ENCODE results near the gene CPVL. TPM values are rescaled to one million over a fixed set of nuclear protein-coding genes. Genes with fewer than 3 reads are reported as not detected.

Gene CPVL
- total RNA-seq, 4 donors from 2014 or later = 8.1 to 17.1 (median 10.1) TPM

GRCh38 chr7:29179115-29179514, 32.8 kb upstream of the CPVL start:
- Histone ChIP-seq H3K4me1 (no peaks in the 10 kb centered on the region), H3K4me3 (no peak overlapping the region), H3K27me3 (no peaks in the 10 kb centered on the region), H3K36me3 (no peaks in the 10 kb centered on the region), H3K9me3 (no peaks in the 10 kb centered on the region), H3K27ac (no peak overlapping the region)
- DNase-seq (ENCODE audit: low spot score in 2 of 2) = no peak
- 13% methylated on average over 1 of the region's 1 CpG for WGBS
- no peak for TF ChIP-seq EP300 (IDR thresholded peaks at IDR 0.05)
- no peak for TF ChIP-seq POLR2AphosphoS5 (IDR thresholded peaks at IDR 0.05)
- no peak for TF ChIP-seq POLR2A (IDR thresholded peaks at IDR 0.05)
- no peak for TF ChIP-seq CTCF (IDR thresholded peaks at IDR 0.05)

GRCh38 chr7:29177963-29178600, 31.7 kb upstream of the CPVL start:
- Histone ChIP-seq H3K27ac (no peak overlapping the region), H3K4me3 (no peak overlapping the region), H3K9me3 (no peaks in the 10 kb centered on the region), H3K4me1 (no peaks in the 10 kb centered on the region), H3K36me3 (no peaks in the 10 kb centered on the region), H3K27me3 (no peaks in the 10 kb centered on the region)
- peak in 1 of 2 donors; percentile 64 for DNase-seq (ENCODE audit: low spot score in 2 of 2)
- TF ChIP-seq POLR2AphosphoS5 (IDR thresholded peaks at IDR 0.05) (no peak), CTCF (IDR thresholded peaks at IDR 0.05) (no peak), POLR2A (IDR thresholded peaks at IDR 0.05) (no peak), EP300 (IDR thresholded peaks at IDR 0.05) (no peak)
- WGBS = 37% methylated on average over 9 of the region's 9 CpGs

- H3K36me3 ChIP-seq = no peaks in the 10 kb centered on the region
- WGBS = 53% methylated on average over 3 of the region's 3 CpGs
- no peak for DNase-seq (ENCODE audit: low spot score in 2 of 2)
Observed at GRCh38 chr7:29173458-29173857, 27.1 kb upstream of the CPVL start.

GRCh38 chr7:29170781-29171180, 24.4 kb upstream of the CPVL start:
- Histone ChIP-seq H3K9me3 (no peaks in the 10 kb centered on the region), H3K27me3 (no peaks in the 10 kb centered on the region), H3K36me3 (no peaks in the 10 kb centered on the region), H3K4me3 (no peak overlapping the region), H3K4me1 (no peaks in the 10 kb centered on the region), H3K27ac (no peak overlapping the region)
- DNase-seq (ENCODE audit: low spot score in 2 of 2) = no peak
- WGBS = 86% methylated on average over 7 of the region's 7 CpGs
- TF ChIP-seq CTCF (IDR thresholded peaks at IDR 0.05) = no peak
- TF ChIP-seq EP300 (IDR thresholded peaks at IDR 0.05) = no peak
- TF ChIP-seq POLR2AphosphoS5 (IDR thresholded peaks at IDR 0.05) = no peak
- TF ChIP-seq POLR2A (IDR thresholded peaks at IDR 0.05) = no peak

More at GRCh38 chr7:29173458-29173857, 27.1 kb upstream of the CPVL start:
- Histone ChIP-seq H3K4me1 (no peaks in the 10 kb centered on the region), H3K27me3 (no peaks in the 10 kb centered on the region), H3K4me3 (no peak overlapping the region), H3K27ac (no peak overlapping the region), H3K9me3 (no peaks in the 10 kb centered on the region)
- no peak for TF ChIP-seq EP300 (IDR thresholded peaks at IDR 0.05)
- no peak for TF ChIP-seq CTCF (IDR thresholded peaks at IDR 0.05)
- TF ChIP-seq POLR2AphosphoS5 (IDR thresholded peaks at IDR 0.05) = no peak
- no peak for TF ChIP-seq POLR2A (IDR thresholded peaks at IDR 0.05)

GRCh38 chr7:29167721-29168120, 21.4 kb upstream of the CPVL start:
- H3K27ac ChIP-seq = no peak overlapping the region
- WGBS = 54% methylated on average over 1 of the region's 1 CpG

More at GRCh38 chr7:29167721-29168120, 21.4 kb upstream of the CPVL start:
- no peak for DNase-seq (ENCODE audit: low spot score in 2 of 2)
- Histone ChIP-seq H3K4me1 (no peaks in the 10 kb centered on the region), H3K9me3 (no peaks in the 10 kb centered on the region), H3K4me3 (no peak overlapping the region), H3K27me3 (no peaks in the 10 kb centered on the region), H3K36me3 (no peaks in the 10 kb centered on the region)
- TF ChIP-seq EP300 (IDR thresholded peaks at IDR 0.05) (no peak), POLR2AphosphoS5 (IDR thresholded peaks at IDR 0.05) (no peak), POLR2A (IDR thresholded peaks at IDR 0.05) (no peak), CTCF (IDR thresholded peaks at IDR 0.05) (no peak)

Data from suprapubic skin (tissue), 4 donors.